Effector CD4-positive, alpha-beta T cell (primary cell): ENCODE measurements around the gene PDSS2.
"Not testable (repeated sequence)": the region's sequence is repeated elsewhere in the genome, so short reads cannot be mapped to it uniquely, and the experiment has no call there.

ENCODE experiments used
- DNase-seq: peaks from one replicate; pipeline ENCODE4 v3.0.0-alpha.2; 2020

The PDSS2 gene

DNA sequence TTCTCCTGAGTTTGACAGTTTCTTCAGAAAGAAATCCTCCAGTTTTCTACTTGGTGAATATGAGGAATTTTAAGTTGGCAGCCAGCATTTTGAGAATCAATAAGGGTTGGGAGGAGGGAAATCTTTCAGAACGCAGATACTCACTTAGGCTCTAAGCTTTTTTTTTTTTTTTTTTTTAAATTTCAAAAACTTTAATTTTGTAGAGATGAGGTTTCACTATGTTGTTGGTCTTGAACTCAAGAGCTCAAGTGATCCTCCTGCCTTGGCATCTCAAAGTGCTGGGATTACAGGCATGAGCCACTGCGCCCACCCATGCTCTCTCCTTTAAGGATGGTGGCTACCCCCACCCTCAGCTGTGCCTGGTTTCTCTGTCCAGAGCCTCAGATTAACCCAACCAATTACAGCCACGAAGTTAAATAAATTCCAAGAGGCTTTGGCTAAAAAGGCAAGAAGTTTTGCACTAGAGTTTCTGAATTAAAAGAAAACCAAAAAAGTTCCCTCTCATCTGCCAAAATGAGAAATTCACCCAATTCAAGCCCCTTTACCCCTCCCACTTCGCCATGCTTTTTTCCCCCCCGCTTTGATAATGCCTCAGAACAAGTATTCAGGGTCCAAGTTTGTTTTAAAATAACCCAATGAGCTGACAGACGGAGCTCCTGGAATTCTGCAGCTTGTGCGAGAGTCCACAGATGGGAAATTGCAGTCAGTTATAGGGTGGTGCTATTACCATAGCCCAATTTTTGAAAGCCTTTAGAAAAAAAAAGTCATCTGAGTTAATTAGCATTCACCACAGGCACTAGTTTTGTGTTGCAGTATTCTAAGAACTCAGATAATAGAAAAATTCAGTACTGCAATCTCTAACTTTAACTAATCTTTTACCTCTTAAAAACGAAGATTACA lies 249.7 kb downstream of the PDSS2 start:
- no peak for DNase-seq

DNA sequence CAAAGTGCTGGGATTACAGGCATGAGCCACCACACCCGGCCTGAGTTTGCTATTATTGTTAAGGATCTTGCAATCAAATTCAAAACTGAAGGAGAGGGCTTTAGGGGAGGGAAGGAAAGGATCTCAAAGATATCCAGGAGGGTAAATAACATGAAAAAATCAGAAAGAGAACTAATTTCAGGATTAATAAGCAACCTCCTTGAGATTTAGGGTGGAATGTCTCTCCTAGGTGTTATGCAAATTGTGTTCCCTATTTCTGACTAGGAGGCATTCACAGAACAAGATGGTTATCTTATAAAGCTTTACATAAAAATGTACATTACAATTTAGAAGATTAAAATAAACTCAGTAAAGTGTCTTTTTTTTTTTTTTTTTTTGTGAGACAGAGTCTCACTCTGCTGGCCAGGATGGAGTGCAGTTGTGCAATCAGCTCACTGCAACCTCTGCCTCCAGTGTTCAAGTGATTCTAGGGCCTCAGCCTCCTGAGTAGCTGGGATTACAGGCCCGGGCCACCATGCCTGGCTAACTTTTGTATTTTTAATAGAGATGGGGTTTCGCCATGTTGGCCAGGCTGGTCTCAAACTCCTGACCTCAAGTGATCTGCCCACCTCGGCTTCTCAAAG lies 252.0 kb downstream of the PDSS2 start:
- no peak for DNase-seq

DNA sequence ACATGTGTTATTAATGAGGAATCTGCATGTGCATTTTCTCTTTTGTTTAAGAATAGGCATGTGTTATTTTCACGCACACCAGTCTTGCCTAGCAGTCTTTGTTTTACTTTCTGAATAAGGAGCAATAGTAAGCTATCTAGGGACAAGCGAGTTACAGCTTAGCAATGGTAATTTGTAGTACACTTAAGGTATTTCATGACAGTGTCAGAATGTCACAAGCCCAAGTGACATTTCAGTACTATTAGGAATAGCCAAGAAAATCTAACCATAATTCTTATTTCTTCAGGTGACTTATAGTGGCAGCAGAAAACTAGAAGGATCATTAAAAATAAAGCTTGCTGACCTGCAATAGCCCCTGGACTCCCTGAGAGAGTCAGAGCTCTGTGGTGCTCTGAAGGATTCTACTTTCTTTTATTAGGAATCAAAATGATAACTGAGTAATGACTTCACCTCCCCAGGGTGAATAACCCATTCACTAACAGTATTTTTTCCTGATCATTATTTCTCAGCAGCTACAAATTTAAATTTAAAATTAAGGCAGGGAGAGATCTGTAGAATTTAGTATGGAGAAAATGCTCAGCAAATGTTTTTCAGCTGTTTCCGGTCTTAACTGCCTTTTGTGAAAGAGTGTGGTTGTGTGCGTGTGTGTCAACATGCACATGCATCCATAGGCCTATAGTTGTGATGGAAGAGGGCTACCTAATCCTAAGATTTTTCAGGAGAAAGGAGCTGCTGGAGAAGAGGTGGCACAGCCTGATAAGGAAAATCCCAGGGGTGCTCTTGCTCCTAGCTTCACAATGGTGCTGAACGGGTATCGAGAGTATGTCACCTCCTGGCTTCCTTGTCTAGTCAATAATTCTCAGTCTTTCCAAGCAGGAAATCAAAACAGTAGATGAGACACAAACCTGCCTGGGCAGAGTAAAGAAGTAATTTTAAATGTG lies 254.0 kb downstream of the PDSS2 start:
- DNase-seq, result no peak

DNA sequence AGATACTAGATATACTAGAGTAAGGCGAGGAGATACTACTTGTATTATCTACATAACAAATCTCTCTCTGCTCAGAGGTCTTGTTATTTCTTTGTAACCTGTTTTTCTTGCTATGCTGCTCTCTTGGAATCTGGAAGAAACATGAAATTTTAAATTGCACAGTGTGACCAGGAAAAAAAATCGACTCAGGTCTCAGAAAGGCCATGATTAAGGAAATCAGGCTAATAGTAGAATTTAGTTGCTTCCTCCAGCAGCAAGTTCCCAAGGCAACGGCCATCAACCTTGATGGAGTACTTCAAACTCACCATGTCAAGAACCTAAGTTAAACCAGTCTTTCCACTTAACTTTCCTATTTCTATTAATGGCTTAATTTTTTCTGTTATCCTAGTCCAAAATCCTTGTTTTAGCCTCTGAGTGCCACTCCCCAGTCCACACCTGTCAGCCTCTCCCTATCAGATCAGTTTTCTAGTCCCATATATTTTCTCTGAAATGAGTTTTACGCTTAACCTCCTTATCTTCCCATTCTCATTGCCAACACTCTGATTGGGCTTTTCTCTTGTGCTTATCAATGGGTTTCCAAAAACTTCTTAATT lies 256.4 kb downstream of the PDSS2 start:
- no peak for DNase-seq

DNA sequence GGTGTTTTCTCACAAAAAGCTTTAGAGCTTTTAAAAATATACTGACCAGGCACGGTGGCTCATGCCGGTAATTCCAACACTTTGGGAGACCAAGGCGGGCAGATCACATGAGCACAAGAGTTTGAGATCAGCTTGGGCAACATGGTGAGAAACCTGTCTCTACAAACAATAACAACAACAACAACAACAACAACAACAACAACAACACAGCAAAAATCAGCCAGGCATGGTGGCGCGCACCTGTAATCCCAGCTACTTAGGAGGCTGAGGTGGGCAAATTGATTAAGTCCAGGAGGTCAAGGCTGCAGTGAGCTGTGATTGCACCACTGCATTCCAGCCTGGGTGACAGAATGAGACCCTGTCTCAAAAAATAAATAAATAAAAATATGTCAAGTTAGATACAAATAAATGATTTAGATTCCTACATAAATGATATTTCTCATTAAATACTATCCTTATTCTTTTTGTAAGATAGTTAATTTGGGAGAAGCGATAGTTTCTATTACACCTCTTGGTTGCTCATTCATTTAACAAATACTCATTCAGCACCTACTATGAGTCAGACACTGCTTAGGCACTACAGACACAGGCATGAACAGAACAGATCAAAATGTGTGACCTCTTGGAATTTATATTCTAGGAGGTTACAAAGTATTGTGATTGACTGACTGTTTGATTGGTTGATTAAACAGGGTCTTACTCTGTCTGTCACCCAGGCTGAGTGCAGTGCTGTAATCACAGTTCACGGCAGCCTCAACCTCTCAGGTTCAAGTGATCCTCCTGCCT lies 260.5 kb downstream of the PDSS2 start:
- no peak for DNase-seq

DNA sequence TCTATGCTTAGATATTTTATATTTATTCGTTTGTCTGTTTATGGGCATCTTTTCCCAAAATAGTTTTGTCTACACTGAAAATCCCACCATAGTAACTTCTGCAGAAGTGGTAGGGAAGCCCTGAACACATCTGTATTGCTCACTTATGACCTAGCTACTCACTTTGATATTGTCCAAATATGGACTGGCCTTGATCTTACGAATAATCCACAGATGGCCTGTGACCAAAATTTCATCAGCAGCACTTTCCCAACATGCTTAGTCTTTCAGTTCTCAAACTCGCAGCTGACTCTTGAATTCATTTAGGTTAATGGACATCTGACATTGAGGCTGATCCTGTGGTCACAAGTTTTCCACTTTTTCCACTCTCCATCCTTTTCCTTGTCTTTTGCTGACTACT lies 263.2 kb downstream of the PDSS2 start:
- no peak for DNase-seq

DNA sequence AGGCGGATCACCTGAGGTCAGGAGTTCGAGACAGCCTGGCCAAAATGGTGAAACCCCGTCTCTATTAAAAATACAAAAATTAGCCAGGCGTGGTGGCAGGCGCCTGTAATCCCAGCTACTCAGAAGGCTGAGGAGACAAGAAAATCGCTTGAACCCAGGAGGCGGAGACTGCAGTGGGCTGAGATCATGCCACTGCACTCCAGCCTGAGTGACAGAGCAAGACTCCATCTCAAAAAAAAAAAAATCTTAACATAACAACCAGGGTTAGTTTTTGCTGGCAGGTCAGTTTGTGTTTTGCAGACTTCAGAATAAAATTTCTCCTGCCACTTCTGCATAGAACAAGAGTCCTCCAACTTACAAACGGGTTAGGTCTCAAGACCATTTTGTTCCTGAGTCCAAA lies 264.6 kb downstream of the PDSS2 start:
- not testable (repeated sequence) for DNase-seq

DNA sequence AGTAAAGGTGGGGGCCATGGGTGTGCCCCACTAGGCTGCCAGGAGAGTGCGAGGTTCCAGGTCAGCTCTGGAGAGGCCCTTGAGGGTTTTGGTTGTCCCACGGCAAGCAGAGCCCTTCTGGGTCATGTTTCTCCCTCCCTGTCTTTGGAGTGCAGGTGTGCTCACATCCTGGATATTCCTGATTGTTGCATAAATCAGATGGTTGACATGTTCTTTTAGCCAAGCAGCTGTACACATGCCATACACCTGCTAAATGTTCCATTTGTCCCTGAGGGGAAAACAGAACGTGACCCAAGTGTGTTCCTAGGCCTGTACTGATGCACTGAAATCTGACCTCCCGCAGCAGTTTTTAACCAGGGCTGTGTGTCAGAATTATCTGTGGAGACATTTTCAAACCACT lies 266.5 kb downstream of the PDSS2 start:
- no peak for DNase-seq

DNA sequence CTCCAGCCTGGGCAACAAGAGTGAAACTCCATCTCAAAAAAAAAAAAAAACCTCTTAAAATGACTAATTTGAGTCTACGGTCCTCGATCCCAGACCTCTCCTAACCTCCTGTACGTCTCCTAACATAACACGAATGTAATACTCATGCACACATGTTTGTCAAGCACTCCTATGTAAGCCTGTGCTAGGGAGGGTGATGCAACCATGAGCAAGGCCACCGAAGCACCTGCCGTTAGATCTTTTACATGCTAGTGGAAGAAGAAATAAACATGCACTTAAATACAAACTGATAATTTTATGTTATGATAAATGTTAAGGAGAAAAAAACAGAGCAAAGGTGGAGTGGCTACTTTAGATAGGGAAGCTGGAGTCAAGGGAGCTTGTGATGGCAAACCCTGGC lies 271.7 kb downstream of the PDSS2 start:
- DNase-seq, result no peak

DNA sequence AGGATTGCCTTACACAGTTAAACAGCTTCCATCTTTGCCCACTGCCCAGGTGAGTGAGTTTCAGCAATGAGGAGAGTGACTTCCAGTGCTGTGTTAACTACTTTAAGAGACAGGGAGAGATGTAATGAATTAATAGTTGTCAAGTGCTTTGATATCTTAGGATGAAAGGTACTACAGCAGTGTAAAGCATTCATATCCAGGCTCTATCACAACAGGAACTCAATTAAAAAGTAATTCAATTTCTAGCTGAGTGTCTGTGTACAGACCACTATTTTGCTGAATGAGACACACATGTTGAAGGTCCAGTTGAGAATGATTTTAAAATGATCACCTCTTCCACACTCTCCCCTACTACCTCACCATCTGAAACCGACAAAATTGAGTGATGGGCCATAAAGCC lies 273.3 kb downstream of the PDSS2 start:
- no peak for DNase-seq

DNA sequence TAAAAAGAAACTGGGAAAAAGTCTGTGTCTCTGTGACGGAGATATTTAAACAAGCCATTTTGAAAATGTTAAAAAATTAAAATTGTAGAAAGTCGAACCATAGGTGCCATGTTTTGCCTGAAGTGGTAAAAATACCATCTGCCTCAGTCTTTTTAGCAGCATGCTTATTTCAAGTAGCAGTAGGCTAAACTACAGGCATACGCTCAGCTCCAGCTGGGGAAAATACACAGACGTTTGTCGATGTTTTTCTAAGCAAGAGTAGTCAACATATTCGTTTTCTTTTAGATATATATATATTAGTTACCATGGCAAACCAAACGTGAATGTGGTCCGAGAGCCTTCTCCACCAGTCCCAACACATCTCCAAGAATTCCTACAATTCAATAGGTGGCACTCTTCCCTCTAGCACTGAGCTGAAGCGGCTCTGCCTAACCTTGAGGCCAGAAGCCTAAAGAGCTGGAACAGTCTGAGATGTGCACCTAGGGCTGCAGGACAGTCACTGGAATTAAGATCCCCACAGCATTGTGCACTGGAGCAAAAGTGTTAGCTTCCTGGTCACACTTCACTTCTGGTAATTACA lies 273.9 kb downstream of the PDSS2 start:
- DNase-seq, result no peak

DNA sequence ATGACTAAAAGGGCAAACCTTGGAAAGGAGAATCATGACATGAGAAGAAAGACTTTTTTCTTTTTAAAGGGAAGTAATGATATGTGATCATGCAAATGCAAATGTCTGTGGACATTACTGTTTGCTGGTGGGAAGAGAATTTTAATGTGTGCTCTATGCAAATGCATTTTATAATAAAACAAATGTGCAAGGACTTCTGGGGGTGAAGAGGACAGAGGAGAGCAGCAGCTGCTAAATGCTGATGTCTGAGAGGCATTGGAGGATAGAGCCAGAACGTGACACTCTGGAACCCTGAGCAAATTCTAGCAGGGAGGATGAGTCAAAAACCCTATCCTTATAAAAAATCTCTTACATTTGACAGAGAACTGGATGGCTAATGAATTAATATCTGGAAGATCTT lies 274.9 kb downstream of the PDSS2 start:
- DNase-seq, result no peak

DNA sequence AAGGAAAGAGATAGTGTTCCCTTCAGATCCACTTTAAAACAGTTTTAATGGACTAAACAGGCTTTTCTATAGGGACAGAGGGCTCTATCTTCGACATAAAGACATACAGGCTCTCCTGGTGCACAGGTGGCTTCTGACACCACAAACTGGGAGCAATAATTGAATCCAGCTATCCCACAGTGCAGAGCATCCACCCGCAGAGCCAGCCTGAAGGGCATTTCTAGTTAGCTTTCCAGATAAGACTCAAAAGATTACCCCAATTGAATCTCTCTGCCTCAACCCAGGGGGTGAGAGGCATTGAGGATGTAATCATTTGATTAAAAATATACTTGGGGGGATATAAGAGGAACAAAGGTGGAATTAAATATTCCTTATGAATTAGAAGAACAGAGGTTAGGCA lies 279.3 kb downstream of the PDSS2 start:
- DNase-seq, result no peak

DNA sequence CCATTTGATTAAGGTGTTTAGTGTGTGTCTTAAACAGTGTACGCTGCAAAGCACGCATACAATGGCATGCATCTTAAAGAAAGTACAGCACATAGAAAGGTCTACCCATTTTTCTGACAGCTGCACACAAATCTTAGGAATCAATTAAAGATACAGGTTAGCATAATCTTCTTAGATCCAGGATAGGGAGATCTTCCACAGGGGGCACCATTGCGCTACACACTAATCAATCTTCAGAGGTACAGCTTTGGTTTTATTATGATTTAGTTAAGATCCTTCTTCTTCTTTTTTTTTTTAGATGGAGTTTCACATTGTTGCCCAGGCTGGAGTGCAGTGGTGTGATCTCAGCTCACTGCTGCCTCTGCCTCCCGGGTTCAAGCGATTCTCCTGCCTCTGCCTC lies 280.4 kb downstream of the PDSS2 start:
- no peak for DNase-seq

DNA sequence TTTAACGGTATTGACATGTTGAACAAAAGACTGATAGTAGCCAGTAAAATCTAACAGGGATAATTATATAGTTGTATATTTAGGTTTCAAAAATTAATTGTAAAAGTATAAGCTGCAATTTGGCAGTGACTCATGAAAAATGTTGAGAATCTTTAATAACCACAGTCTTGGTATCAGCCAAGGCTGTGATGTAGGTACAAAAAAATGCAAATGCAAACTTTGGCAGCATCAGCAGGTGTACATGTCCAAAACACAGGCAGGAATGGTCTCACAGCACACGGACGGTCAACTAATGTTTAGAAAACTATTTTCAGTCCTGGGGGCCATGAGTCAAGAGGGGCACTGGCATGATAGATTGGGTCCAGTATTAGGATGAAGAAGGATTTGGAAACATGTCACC lies 285.6 kb downstream of the PDSS2 start:
- no peak for DNase-seq

DNA sequence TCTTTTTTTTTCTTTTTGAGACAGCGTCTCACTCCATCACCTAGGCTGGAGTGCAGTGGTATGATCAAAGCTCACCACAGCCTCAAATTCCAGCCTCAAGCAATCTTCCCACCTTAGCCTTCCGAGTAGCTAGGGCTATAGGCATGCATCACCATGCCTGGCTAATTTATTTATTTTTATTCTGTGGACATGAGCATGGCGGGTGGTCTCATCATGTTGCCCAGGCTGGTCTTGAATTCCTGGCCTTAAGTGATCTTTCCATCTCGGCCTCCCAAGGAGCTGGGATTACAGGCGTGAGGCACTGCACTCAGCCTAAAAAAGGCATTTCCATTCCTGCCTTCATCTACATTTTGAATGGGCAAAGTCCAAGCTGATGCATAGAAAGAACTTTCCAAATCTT lies 287.9 kb downstream of the PDSS2 start:
- no peak for DNase-seq

DNA sequence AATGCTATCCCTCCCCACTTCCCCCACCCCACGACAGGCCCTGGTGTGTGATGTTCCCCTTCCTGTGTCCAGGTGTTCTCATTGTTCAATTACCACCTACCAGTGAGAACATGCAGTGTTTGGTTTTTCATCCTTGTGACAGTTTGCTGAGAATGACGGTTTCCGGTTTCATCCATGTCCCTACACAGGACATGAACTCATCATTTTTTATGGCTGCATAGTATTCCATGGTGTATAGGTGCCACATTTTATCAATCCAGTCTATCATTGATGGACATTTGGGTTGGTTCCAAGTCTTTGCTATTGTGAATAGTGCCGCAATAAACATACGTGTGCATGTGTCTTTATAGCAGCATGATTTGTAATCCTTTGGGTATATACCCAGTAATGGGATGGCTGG lies 295.1 kb downstream of the PDSS2 start:
- DNase-seq, result not testable (repeated sequence)

DNA sequence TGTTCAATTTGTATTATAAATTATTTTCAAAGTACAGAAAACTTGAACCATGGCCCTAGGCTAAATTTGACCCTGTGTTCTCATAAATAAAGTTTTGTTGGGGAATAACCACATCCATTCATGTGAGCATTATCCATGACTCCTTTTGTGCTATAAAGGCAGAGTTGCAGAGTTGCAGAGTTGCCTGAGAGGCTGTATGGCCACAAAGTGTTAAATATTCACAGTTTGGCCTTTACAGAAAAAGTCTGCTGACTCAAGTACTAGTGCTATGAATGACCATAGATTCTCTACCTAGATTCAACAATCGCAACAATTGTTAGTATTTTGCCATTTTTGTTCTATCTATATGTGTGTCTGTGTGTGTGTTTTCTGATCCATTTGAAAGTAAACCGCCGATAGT lies 297.8 kb downstream of the PDSS2 start:
- DNase-seq, result no peak

DNA sequence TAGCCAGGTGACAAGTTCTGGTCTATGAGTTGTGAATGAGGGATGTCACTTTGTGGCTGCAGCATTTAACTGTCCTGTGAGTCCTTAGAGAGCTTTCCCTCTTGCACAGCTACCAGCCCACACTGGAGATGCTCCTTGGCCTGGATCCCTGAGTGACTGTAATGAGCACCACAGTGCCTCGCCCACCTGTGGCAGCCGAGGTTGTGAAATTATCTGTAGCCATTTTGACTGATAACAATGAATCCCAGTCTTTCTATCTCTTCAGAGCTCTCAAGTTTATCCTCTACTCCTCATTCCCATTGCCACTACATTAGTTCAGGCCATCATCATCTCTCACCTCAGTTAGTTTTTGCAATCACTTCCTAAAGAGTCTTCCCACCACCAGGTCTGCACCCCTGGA lies 302.7 kb downstream of the PDSS2 start:
- no peak for DNase-seq

DNA sequence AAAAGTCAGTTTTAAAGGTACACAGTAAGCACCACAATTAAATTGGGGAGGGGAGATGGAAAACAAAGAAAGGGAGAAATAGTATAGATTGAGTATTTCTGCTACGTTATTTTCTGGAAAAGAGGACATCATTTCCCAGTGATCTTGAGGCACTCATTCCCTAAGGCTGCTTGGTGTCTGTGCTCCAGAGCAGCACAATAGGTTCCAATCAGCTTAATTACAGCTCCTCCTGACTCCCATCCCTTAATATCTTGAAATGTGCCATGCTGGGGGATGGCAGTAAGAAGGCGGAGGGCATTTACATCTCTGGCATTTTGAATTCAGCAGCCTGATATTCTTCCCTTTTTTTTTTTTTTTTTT lies 304.6 kb downstream of the PDSS2 start:
- no peak for DNase-seq

DNA sequence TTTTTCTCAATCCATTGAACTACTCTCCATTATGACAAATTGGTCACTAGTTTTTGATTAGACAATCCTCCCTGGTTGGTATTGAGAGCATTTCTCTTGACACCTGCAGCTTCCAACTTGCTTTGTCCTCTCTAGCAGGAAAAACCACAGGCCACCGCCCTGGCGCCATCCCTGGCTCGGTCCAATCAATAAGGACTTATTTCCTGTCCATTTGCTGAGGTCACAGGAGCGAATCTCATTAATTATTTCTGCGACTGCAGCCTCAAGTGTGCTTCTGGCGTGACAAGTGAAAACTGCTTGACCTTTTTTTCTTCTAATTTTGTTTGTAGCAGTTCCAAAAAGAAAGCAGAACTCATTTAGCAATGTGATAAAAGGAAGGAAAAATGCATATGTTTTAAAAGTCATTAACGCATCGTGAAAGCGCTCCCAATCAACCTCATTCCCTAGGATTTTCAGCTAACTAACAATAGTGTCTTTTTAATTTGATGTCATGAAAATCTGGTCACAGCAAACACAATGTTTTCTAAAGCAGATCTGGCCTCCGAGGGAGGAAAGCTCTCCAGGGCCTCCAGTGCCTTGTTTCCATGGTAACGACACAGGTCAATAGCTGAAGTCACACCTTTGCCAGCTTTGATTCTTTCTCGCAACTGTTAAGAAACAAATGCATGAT lies 305.1 kb downstream of the PDSS2 start:
- no peak for DNase-seq
